ENCODE results near the gene MMP24.

GRCh38 chr20:35238170-35238569 is 11.7 kb downstream of the MMP24 start:
- TF ChIP-seq, protein P1, sequence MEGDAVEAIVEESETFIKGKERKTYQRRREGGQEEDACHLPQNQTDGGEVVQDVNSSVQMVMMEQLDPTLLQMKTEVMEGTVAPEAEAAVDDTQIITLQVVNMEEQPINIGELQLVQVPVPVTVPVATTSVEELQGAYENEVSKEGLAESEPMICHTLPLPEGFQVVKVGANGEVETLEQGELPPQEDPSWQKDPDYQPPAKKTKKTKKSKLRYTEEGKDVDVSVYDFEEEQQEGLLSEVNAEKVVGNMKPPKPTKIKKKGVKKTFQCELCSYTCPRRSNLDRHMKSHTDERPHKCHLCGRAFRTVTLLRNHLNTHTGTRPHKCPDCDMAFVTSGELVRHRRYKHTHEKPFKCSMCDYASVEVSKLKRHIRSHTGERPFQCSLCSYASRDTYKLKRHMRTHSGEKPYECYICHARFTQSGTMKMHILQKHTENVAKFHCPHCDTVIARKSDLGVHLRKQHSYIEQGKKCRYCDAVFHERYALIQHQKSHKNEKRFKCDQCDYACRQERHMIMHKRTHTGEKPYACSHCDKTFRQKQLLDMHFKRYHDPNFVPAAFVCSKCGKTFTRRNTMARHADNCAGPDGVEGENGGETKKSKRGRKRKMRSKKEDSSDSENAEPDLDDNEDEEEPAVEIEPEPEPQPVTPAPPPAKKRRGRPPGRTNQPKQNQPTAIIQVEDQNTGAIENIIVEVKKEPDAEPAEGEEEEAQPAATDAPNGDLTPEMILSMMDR (IDR thresholded peaks at IDR 0.05), result no peak
- no peak for TF ChIP-seq POLR2A (IDR thresholded peaks at IDR 0.05)
- TF ChIP-seq EP300 (IDR thresholded peaks at IDR 0.05), result no peak

Measured in tibial nerve (tissue), 4 donors.